ENCODE measurements around the gene AP2S1. TPM values are rescaled to one million over a fixed set of nuclear protein-coding genes. Genes with fewer than 3 reads are reported as not detected.

AP2S1 gene
- total RNA-seq, 1 donor from 2014 or later: 96.9 TPM

DNA sequence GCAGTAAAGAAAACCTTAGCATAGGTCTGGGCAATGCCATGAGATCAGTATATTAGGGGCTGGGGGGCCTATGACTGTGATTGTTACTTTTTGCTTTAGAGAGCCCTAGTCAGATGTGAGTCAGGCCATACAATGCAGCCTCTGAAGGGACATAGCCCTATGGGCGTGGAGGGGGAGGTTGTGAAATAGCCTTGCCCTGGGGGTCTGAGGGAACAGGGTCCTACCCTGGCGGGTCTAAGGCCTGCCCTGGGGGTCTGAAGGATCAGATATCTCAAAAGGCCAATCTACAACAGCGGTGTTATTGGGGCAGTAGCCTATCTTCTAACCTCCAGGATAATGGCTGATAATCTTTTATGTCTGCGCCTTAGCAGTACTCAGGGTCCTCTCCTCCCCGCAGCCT is 48.5 kb downstream of the AP2S1 start:
- TF ChIP-seq CTCF (IDR thresholded peaks at IDR 0.05; ENCODE audit: unreplicated experiment): no peak
- Mint-ChIP-seq H3K36me3 (ENCODE audit: insufficient read depth) (no peaks in the 10 kb centered on the region), H3K9me3 (ENCODE audit: low read depth) (no peaks in the 10 kb centered on the region), H3K27me3 (peaks cover 3% of the 10 kb centered on the region), H3K27ac (no peak overlapping the region), H3K4me3 (ENCODE audit: low read depth) (no peak overlapping the region), H3K4me1 (ENCODE audit: low read depth) (no peaks in the 10 kb centered on the region)
- no peak for DNase-seq (ENCODE audit: low spot score, unreplicated experiment)

DNA sequence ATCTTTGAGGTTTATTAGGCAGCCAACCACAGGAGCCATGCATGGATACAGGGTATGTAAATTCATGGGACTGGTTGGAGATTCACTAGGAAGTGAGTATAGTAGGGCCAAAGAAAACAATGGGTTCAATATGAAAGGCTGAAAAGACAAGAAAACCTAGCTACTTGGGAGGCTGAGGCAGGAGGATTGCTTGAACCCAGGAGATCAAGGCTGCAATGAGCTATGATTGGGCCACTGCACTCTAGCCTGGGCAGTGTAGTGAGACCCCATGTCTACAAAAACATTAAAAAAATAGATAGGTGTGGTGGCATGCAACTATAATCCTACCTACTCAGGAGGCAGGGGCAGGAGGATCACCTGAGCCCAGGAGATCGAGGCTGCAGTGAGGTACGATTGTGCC is 51.9 kb downstream of the AP2S1 start:
- H3K4me1 Mint-ChIP-seq (ENCODE audit: low read depth): no peaks in the 10 kb centered on the region
- no peak for TF ChIP-seq CTCF (IDR thresholded peaks at IDR 0.05; ENCODE audit: unreplicated experiment)
- H3K36me3 Mint-ChIP-seq (ENCODE audit: insufficient read depth): no peaks in the 10 kb centered on the region
- H3K9me3 Mint-ChIP-seq (ENCODE audit: low read depth): no peaks in the 10 kb centered on the region
- no peak overlapping the region for H3K27ac Mint-ChIP-seq
- peaks cover 4% of the 10 kb centered on the region for H3K27me3 Mint-ChIP-seq
- H3K4me3 Mint-ChIP-seq (ENCODE audit: low read depth): no peak overlapping the region
- DNase-seq (ENCODE audit: low spot score, unreplicated experiment): no peak

DNA sequence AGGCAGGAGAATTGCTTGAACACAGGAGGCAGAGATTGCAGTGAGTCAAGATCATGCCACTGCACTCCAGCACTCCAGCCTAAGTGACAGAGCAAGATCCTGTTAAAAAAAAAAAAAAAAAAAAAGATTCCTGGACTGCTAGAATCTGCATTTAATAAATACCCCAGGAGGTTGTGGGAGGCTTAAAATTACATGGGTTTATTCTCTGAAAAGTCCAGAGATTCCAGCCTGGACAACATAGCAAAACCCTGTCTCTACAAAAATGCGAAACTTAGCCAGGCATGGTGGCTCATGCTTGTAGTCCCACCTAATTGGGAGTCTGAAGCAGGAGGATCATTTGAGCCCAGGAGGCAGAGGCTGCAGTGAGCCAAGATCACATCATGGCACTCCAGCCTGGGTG is 52.8 kb downstream of the AP2S1 start:
- no peaks in the 10 kb centered on the region for H3K9me3 Mint-ChIP-seq (ENCODE audit: low read depth)
- H3K4me3 Mint-ChIP-seq (ENCODE audit: low read depth): no peak overlapping the region
- no peak for DNase-seq (ENCODE audit: low spot score, unreplicated experiment)
- H3K4me1 Mint-ChIP-seq (ENCODE audit: low read depth): no peaks in the 10 kb centered on the region
- H3K36me3 Mint-ChIP-seq (ENCODE audit: insufficient read depth): no peaks in the 10 kb centered on the region
- no peak for TF ChIP-seq CTCF (IDR thresholded peaks at IDR 0.05; ENCODE audit: unreplicated experiment)
- H3K27me3 Mint-ChIP-seq: peaks cover 12% of the 10 kb centered on the region
- H3K27ac Mint-ChIP-seq: no peak overlapping the region

DNA sequence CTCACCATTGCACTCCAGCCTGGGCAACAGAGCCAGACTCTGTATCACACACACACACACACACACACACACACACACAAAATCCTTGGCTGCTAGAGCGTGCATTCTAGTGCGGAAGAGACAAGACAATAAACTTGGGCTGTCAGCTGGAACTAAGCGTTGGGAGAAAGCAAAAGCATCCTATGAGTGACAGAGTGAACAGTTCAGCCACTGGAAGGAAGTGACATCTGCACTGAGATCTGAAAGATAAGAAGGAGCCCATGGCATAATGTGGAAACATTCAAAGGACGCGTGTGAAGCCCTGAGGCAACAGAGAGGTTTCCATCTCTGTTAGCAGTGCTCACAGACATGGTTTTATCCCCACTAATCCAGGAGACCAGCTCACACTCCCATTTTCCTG is 58.7 kb downstream of the AP2S1 start:
- Mint-ChIP-seq H3K27ac (no peak overlapping the region), H3K4me3 (ENCODE audit: low read depth) (no peak overlapping the region), H3K4me1 (ENCODE audit: low read depth) (peaks cover 3% of the 10 kb centered on the region), H3K36me3 (ENCODE audit: insufficient read depth) (no peaks in the 10 kb centered on the region), H3K9me3 (ENCODE audit: low read depth) (no peaks in the 10 kb centered on the region), H3K27me3 (peaks cover 32% of the 10 kb centered on the region)
- no peak for TF ChIP-seq CTCF (IDR thresholded peaks at IDR 0.05; ENCODE audit: unreplicated experiment)
- no peak for DNase-seq (ENCODE audit: low spot score, unreplicated experiment)

GRCh38 chr19:46789371-46789770 is 61.3 kb downstream of the AP2S1 start:
- Mint-ChIP-seq H3K4me1 (ENCODE audit: low read depth) (peaks cover 4% of the 10 kb centered on the region), H3K36me3 (ENCODE audit: insufficient read depth) (no peaks in the 10 kb centered on the region), H3K4me3 (ENCODE audit: low read depth) (no peak overlapping the region), H3K27me3 (peaks cover 40% of the 10 kb centered on the region), H3K27ac (no peak overlapping the region), H3K9me3 (ENCODE audit: low read depth) (no peaks in the 10 kb centered on the region)
- DNase-seq (ENCODE audit: low spot score, unreplicated experiment): no peak
- no peak for TF ChIP-seq CTCF (IDR thresholded peaks at IDR 0.05; ENCODE audit: unreplicated experiment)
